Gastrocnemius medialis (tissue), 4 donors: ENCODE measurements around the gene HBZ.

Experiments used
- CTCF ChIP-seq, 5 experiments: fragments of 450-650 bp in 3 of 5; fragments of 200-600 bp in 2 of 5; sonication (generic) in 2 of 5; IDR thresholded peaks in 4 of 5; conservative IDR thresholded peaks in 1 of 5; 1 replicate in 4 of 5; 2 replicates in 1 of 5; pipeline ENCODE4 v1.5.1; 2016 to 2019; ENCODE audit warnings: antibody characterized with exemption in 5 of 5, mild to moderate bottlenecking in 3 of 5, moderate library complexity in 3 of 5
- POLR2A ChIP-seq, 2 donors: fragments of 450-650 bp; IDR thresholded peaks; one replicate each; pipeline ENCODE4 v1.6.1; 2017; ENCODE audit warnings: antibody characterized with exemption in 2 of 2, mild to moderate bottlenecking in 2 of 2, moderate library complexity in 2 of 2

GRCh38 chr16:194516-194915 is 42.1 kb downstream of the HBZ start:
- no peak for TF ChIP-seq POLR2A (IDR thresholded peaks at IDR 0.05)
- no peak for TF ChIP-seq CTCF (IDR thresholded peaks at IDR 0.05 in 4 of 5, conservative IDR thresholded peaks at IDR 0.05 in 1 of 5)
